Nephron (organoid): ENCODE measurements around the gene MSL1.

Experiments
- H3K27ac Mint-ChIP-seq, 3 experiments: 2 replicates each; pipeline ENCODE4 v1.8.0; 2020; ENCODE audit warnings: mixed read lengths in 3 of 3, mild to moderate bottlenecking in 2 of 3, moderate library complexity in 1 of 3
- H3K27me3 Mint-ChIP-seq: 2 replicates; pipeline ENCODE4 v1.8.0; 2021; ENCODE audit warnings: low read depth, mild to moderate bottlenecking, moderate library complexity, mixed read lengths
- H3K36me3 Mint-ChIP-seq: 2 replicates; pipeline ENCODE4 v1.8.0; 2020; ENCODE audit warnings: low read depth, mixed read lengths
- H3K4me1 Mint-ChIP-seq: 2 replicates; pipeline ENCODE4 v1.8.0; 2020; ENCODE audit warnings: mixed read lengths
- H3K4me3 Mint-ChIP-seq, 3 experiments: 2 replicates each; pipeline ENCODE4 v1.8.0; 2020; ENCODE audit warnings: mild to moderate bottlenecking in 3 of 3, mixed read lengths in 3 of 3, moderate library complexity in 2 of 3
- H3K9me3 Mint-ChIP-seq: 2 replicates; pipeline ENCODE4 v1.8.0; 2020; ENCODE audit warnings: mixed read lengths
- CTCF ChIP-seq, 3 experiments: fragments of 200-600 bp; sonication (generic); IDR thresholded peaks; one replicate each; pipeline ENCODE4 v1.5.0; 2021; ENCODE audit warnings: antibody characterized with exemption in 3 of 3; ENCODE audit not compliant: unreplicated experiment in 3 of 3

MSL1 gene

GRCh38 chr17:40121181-40122135 is at the start of gene MSL1:
Gene MSL1, plus strand, starts transcription at chr17:40121971. Its CDS starts 642 bp downstream, at chr17:40122613.
- no peaks in the 10 kb centered on the region for H3K9me3 Mint-ChIP-seq
- no peaks in the 10 kb centered on the region for H3K27me3 Mint-ChIP-seq
- peaks cover 17% of the 10 kb centered on the region for H3K36me3 Mint-ChIP-seq
- H3K4me1 Mint-ChIP-seq, result peaks cover 28% of the 10 kb centered on the region
- H3K4me3 Mint-ChIP-seq, result peak within 1 kb of the TSS; percentile 94 to 99 (median 97)
- no peak for TF ChIP-seq CTCF (IDR thresholded peaks at IDR 0.05; ENCODE audit: unreplicated experiment in 3 of 3)
- peak within 1 kb of the TSS; percentile 99 to 100 (median 100) for H3K27ac Mint-ChIP-seq

GRCh38 chr17:40072040-40072734 is 49.6 kb upstream of the MSL1 start:
- Mint-ChIP-seq H3K36me3 (peaks cover 10% of the 10 kb centered on the region), H3K9me3 (no peaks in the 10 kb centered on the region), H3K27ac (peak overlapping the region; percentile 86 to 95 (median 92)), H3K4me1 (peaks cover 79% of the 10 kb centered on the region), H3K27me3 (no peaks in the 10 kb centered on the region), H3K4me3 (no peak overlapping the region)
- no peak for TF ChIP-seq CTCF (IDR thresholded peaks at IDR 0.05; ENCODE audit: unreplicated experiment in 3 of 3)

- Mint-ChIP-seq H3K4me3 (peak overlapping the region in 2 of 3 experiments; percentile 12 to 43), H3K9me3 (no peaks in the 10 kb centered on the region), H3K36me3 (peaks cover 14% of the 10 kb centered on the region), H3K27ac (peak overlapping the region; percentile 70 to 92 (median 86)), H3K4me1 (peaks cover 75% of the 10 kb centered on the region), H3K27me3 (no peaks in the 10 kb centered on the region)
- no peak for TF ChIP-seq CTCF (IDR thresholded peaks at IDR 0.05; ENCODE audit: unreplicated experiment in 3 of 3)
Measured at GRCh38 chr17:40072735-40073346, 48.9 kb upstream of the MSL1 start.

- H3K36me3 Mint-ChIP-seq, result peaks cover 17% of the 10 kb centered on the region
- no peak for TF ChIP-seq CTCF (IDR thresholded peaks at IDR 0.05; ENCODE audit: unreplicated experiment in 3 of 3)
- peak overlapping the region; percentile 70 to 92 (median 86) for H3K27ac Mint-ChIP-seq
- no peaks in the 10 kb centered on the region for H3K9me3 Mint-ChIP-seq
- H3K4me3 Mint-ChIP-seq, result peak overlapping the region in 2 of 3 experiments; percentile 51 to 56
- peaks cover 70% of the 10 kb centered on the region for H3K4me1 Mint-ChIP-seq
- no peaks in the 10 kb centered on the region for H3K27me3 Mint-ChIP-seq
Measured at GRCh38 chr17:40073454-40074174, 48.2 kb upstream of the MSL1 start.

GRCh38 chr17:40074175-40074512 is 47.6 kb upstream of the MSL1 start:
- Mint-ChIP-seq H3K4me3 (no peak overlapping the region), H3K36me3 (peaks cover 20% of the 10 kb centered on the region), H3K27me3 (no peaks in the 10 kb centered on the region), H3K9me3 (no peaks in the 10 kb centered on the region), H3K27ac (peak overlapping the region; percentile 70 to 92 (median 86)), H3K4me1 (peaks cover 65% of the 10 kb centered on the region)
- TF ChIP-seq CTCF (IDR thresholded peaks at IDR 0.05; ENCODE audit: unreplicated experiment in 3 of 3), result no peak
